ENCODE data around the gene HMX3. TPM values are rescaled to one million over a fixed set of nuclear protein-coding genes. Genes with fewer than 3 reads are reported as not detected.

HMX3 gene
- total RNA-seq, 1 donor from 2014 or later: not detected

DNA sequence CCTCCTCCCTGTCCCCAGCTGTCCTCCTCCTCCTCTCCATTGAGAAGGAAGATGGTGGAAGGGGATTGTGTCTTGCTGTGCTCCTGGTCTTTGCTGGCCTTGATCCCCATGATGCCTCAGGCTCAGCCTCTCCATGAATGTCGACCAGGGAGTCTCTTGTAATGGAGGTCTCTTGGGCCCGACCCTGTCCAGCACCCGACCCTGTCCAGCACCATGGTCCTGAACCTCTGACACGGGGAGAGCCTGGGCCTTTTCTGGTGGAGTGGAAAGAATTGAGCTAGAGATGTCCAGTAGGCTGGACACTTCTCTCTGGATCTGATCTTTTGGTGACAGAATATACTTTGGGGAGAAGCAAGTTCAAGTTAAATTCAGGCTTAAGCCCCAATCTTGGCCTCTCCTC, 42.3 kb upstream of the HMX3 start:
- Mint-ChIP-seq H3K4me1 (no peaks in the 10 kb centered on the region), H3K27me3 (ENCODE audit: low read depth) (peaks cover 93% of the 10 kb centered on the region), H3K9me3 (no peaks in the 10 kb centered on the region), H3K36me3 (no peaks in the 10 kb centered on the region), H3K27ac (no peak overlapping the region), H3K4me3 (no peak overlapping the region)
- TF ChIP-seq, protein P1, sequence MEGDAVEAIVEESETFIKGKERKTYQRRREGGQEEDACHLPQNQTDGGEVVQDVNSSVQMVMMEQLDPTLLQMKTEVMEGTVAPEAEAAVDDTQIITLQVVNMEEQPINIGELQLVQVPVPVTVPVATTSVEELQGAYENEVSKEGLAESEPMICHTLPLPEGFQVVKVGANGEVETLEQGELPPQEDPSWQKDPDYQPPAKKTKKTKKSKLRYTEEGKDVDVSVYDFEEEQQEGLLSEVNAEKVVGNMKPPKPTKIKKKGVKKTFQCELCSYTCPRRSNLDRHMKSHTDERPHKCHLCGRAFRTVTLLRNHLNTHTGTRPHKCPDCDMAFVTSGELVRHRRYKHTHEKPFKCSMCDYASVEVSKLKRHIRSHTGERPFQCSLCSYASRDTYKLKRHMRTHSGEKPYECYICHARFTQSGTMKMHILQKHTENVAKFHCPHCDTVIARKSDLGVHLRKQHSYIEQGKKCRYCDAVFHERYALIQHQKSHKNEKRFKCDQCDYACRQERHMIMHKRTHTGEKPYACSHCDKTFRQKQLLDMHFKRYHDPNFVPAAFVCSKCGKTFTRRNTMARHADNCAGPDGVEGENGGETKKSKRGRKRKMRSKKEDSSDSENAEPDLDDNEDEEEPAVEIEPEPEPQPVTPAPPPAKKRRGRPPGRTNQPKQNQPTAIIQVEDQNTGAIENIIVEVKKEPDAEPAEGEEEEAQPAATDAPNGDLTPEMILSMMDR (IDR thresholded peaks at IDR 0.05; ENCODE audit: unreplicated experiment): no peak
- no peak for DNase-seq (ENCODE audit: low spot score in 2 of 2, unreplicated experiment in 2 of 2)

DNA sequence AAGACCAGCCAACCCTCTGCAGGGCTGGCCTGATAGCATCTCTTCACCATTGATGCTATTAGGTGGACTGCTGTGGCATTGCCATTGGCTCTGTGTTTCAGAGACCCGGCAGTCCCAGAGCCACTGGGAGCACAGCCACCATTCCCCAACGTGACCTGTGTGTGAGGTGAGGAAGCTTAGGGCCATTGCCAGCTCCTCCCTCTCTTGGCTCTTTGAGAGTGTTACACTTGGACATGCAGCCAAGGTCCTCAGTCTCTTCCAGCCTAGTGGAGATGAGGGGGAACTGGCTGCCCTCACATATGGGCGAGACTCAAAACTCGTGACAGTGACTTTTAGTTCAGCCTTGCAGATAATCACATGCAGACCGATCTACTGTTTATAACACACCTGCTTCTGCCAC, 39.3 kb upstream of the HMX3 start:
- H3K27ac Mint-ChIP-seq: no peak overlapping the region
- no peak for DNase-seq (ENCODE audit: low spot score in 2 of 2, unreplicated experiment in 2 of 2)
- H3K9me3 Mint-ChIP-seq: no peaks in the 10 kb centered on the region
- peaks cover 90% of the 10 kb centered on the region for H3K27me3 Mint-ChIP-seq (ENCODE audit: low read depth)
- no peaks in the 10 kb centered on the region for H3K4me1 Mint-ChIP-seq
- no peaks in the 10 kb centered on the region for H3K36me3 Mint-ChIP-seq
- TF ChIP-seq, protein P1 (IDR thresholded peaks at IDR 0.05; ENCODE audit: unreplicated experiment): no peak
- no peak overlapping the region for H3K4me3 Mint-ChIP-seq

GRCh38 chr10:123097039-123097438, 38.7 kb upstream of the HMX3 start:
- peaks cover 90% of the 10 kb centered on the region for H3K27me3 Mint-ChIP-seq (ENCODE audit: low read depth)
- no peaks in the 10 kb centered on the region for H3K9me3 Mint-ChIP-seq
- no peak overlapping the region for H3K27ac Mint-ChIP-seq
- H3K4me3 Mint-ChIP-seq: no peak overlapping the region
- H3K36me3 Mint-ChIP-seq: no peaks in the 10 kb centered on the region
- H3K4me1 Mint-ChIP-seq: no peaks in the 10 kb centered on the region
- TF ChIP-seq, protein P1 (IDR thresholded peaks at IDR 0.05; ENCODE audit: unreplicated experiment): no peak
- no peak for DNase-seq (ENCODE audit: low spot score in 2 of 2, unreplicated experiment in 2 of 2)

GRCh38 chr10:123100030-123100762, 35.6 kb upstream of the HMX3 start:
- TF ChIP-seq, protein P1 (IDR thresholded peaks at IDR 0.05; ENCODE audit: unreplicated experiment): no peak
- Mint-ChIP-seq H3K27me3 (ENCODE audit: low read depth) (peaks cover 80% of the 10 kb centered on the region), H3K4me1 (no peaks in the 10 kb centered on the region), H3K9me3 (no peaks in the 10 kb centered on the region), H3K36me3 (no peaks in the 10 kb centered on the region), H3K27ac (no peak overlapping the region), H3K4me3 (no peak overlapping the region)
- DNase-seq (ENCODE audit: low spot score in 2 of 2, unreplicated experiment in 2 of 2): no peak

DNA sequence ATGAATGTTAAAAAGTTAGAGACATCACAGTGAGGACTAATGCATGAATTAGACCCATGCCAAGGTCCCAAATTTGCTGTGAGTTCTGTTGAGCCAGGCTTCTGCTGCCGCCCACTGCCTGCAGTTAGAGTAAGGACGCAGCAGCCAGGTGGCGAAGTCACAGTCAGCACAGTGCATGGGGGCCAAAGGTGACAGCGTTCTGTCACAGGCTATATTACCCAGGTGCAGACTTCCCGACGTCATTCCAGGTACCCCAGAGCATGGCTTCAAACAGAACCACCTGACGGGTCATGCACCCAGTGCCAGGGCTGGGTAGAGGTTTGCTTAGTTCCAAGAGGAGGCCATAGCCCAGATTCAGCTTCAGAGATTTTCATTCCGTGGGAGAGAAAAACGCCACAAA, 33.9 kb upstream of the HMX3 start:
- peaks cover 78% of the 10 kb centered on the region for H3K27me3 Mint-ChIP-seq (ENCODE audit: low read depth)
- no peak overlapping the region for H3K4me3 Mint-ChIP-seq
- TF ChIP-seq, protein P1 (IDR thresholded peaks at IDR 0.05; ENCODE audit: unreplicated experiment): no peak
- H3K4me1 Mint-ChIP-seq: no peaks in the 10 kb centered on the region
- no peaks in the 10 kb centered on the region for H3K36me3 Mint-ChIP-seq
- no peak overlapping the region for H3K27ac Mint-ChIP-seq
- no peak for DNase-seq (ENCODE audit: low spot score in 2 of 2, unreplicated experiment in 2 of 2)
- no peaks in the 10 kb centered on the region for H3K9me3 Mint-ChIP-seq
